Measurements from ENCODE around the gene IRF2BP1. TPM values are rescaled to one million over a fixed set of nuclear protein-coding genes. Genes with fewer than 3 reads are reported as not detected.
"Not testable (repeated sequence)": the region's sequence is repeated elsewhere in the genome, so short reads cannot be mapped to it uniquely, and the experiment has no call there.

IRF2BP1 gene
- total RNA-seq, 2 experiments from 2014 or later: 21.0 to 21.6 TPM

- ATAC-seq (ENCODE audit: poor library complexity): no peak
- H3K4me3 ChIP-seq (ENCODE audit: low read length): no peak overlapping the region
- no peaks in the 10 kb centered on the region for H3K9me3 Mint-ChIP-seq
- TF ChIP-seq CTCF (IDR thresholded peaks at IDR 0.05): no peak
- H3K9me3 ChIP-seq (ENCODE audit: control insufficient read depth in 1 of 2, insufficient read depth in 1 of 2, low read length in 2 of 2): no peaks in the 10 kb centered on the region
- peaks cover 50% of the 10 kb centered on the region for H3K36me3 Mint-ChIP-seq (ENCODE audit: low read depth)
- peaks cover 28% of the 10 kb centered on the region for H3K4me1 Mint-ChIP-seq (ENCODE audit: low read depth)
- H3K27me3 ChIP-seq (ENCODE audit: control insufficient read depth in 1 of 2, insufficient read depth in 2 of 2, low read length in 2 of 2): no peaks in the 10 kb centered on the region
- intact Hi-C loops (cut with DNase I, micrococcal nuclease): no loop called here
- H3K27me3 Mint-ChIP-seq: no peaks in the 10 kb centered on the region
- no peak overlapping the region for H3K4me3 Mint-ChIP-seq
- H3K36me3 ChIP-seq (ENCODE audit: insufficient read depth, low read length): peaks cover 19% of the 10 kb centered on the region
- no peak for DNase-seq
- peaks cover 26% of the 10 kb centered on the region for H3K4me1 ChIP-seq (ENCODE audit: insufficient read depth, low read length)
- H3K27ac Mint-ChIP-seq: no peak overlapping the region
- CTCF ChIA-PET: no interaction called here
- no peak overlapping the region for H3K27ac ChIP-seq (ENCODE audit: low read depth in 1 of 2, low read length in 2 of 2)
- POLR2A ChIA-PET: no interaction called here
These were observed 13.3 kb upstream of the IRF2BP1 start for GRCh38 chr19:45899253-45899652.

GRCh38 chr19:45897261-45897812, 11.4 kb upstream of the IRF2BP1 start:
- H3K27me3 ChIP-seq (ENCODE audit: control insufficient read depth in 1 of 2, insufficient read depth in 2 of 2, low read length in 2 of 2): no peaks in the 10 kb centered on the region
- DNase-seq (no peak), ATAC-seq (ENCODE audit: poor library complexity) (no peak)
- POLR2A ChIA-PET: no interaction called here
- H3K4me3 ChIP-seq (ENCODE audit: low read length): no peak overlapping the region
- no peak overlapping the region for H3K27ac ChIP-seq (ENCODE audit: low read depth in 1 of 2, low read length in 2 of 2)
- no peak for TF ChIP-seq CTCF (IDR thresholded peaks at IDR 0.05)
- intact Hi-C loops (cut with DNase I, micrococcal nuclease): no loop called here
- no peaks in the 10 kb centered on the region for H3K9me3 ChIP-seq (ENCODE audit: control insufficient read depth in 1 of 2, insufficient read depth in 1 of 2, low read length in 2 of 2)
- no peaks in the 10 kb centered on the region for H3K9me3 Mint-ChIP-seq
- peaks cover 45% of the 10 kb centered on the region for H3K36me3 Mint-ChIP-seq (ENCODE audit: low read depth)
- CTCF ChIA-PET: no interaction called here
- no peaks in the 10 kb centered on the region for H3K27me3 Mint-ChIP-seq
- peaks cover 17% of the 10 kb centered on the region for H3K4me1 ChIP-seq (ENCODE audit: insufficient read depth, low read length)
- no peak overlapping the region for H3K27ac Mint-ChIP-seq
- peaks cover 18% of the 10 kb centered on the region for H3K4me1 Mint-ChIP-seq (ENCODE audit: low read depth)
- peaks cover 19% of the 10 kb centered on the region for H3K36me3 ChIP-seq (ENCODE audit: insufficient read depth, low read length)
- H3K4me3 Mint-ChIP-seq: no peak overlapping the region

- H3K27me3 ChIP-seq (ENCODE audit: control insufficient read depth in 1 of 2, insufficient read depth in 2 of 2, low read length in 2 of 2); H3K9me3 ChIP-seq (ENCODE audit: control insufficient read depth in 1 of 2, insufficient read depth in 1 of 2, low read length in 2 of 2); H3K27ac Mint-ChIP-seq; H3K4me3 ChIP-seq (ENCODE audit: low read length); intact Hi-C loops (cut with DNase I, micrococcal nuclease); H3K27me3 Mint-ChIP-seq; POLR2A ChIA-PET; H3K9me3 Mint-ChIP-seq; CTCF ChIA-PET; H3K27ac ChIP-seq (ENCODE audit: low read depth in 1 of 2, low read length in 2 of 2); H3K4me1 ChIP-seq (ENCODE audit: insufficient read depth, low read length); DNase-seq; H3K4me3 Mint-ChIP-seq; ATAC-seq (ENCODE audit: poor library complexity): not testable (repeated sequence)
- Mint-ChIP-seq H3K4me1 (ENCODE audit: low read depth) (peaks cover 13% of the 10 kb centered on the region), H3K36me3 (ENCODE audit: low read depth) (peaks cover 39% of the 10 kb centered on the region)
- H3K36me3 ChIP-seq (ENCODE audit: insufficient read depth, low read length): peaks cover 19% of the 10 kb centered on the region
These were observed 10.2 kb upstream of the IRF2BP1 start for GRCh38 chr19:45895983-45896599.

- peaks cover 2% of the 10 kb centered on the region for H3K4me1 ChIP-seq (ENCODE audit: insufficient read depth, low read length)
- no peak overlapping the region for H3K27ac Mint-ChIP-seq
- H3K36me3 Mint-ChIP-seq (ENCODE audit: low read depth): peaks cover 35% of the 10 kb centered on the region
These were observed 9.6 kb upstream of the IRF2BP1 start for GRCh38 chr19:45895519-45895972.

More at GRCh38 chr19:45895519-45895972, 9.6 kb upstream of the IRF2BP1 start:
- POLR2A ChIA-PET: no interaction called here
- TF ChIP-seq CTCF (IDR thresholded peaks at IDR 0.05): no peak
- no peak for ATAC-seq (ENCODE audit: poor library complexity)
- H3K4me1 Mint-ChIP-seq (ENCODE audit: low read depth): peaks cover 7% of the 10 kb centered on the region
- CTCF ChIA-PET: no interaction called here
- no peaks in the 10 kb centered on the region for H3K27me3 ChIP-seq (ENCODE audit: control insufficient read depth in 1 of 2, insufficient read depth in 2 of 2, low read length in 2 of 2)
- DNase-seq: no peak
- H3K9me3 ChIP-seq (ENCODE audit: control insufficient read depth in 1 of 2, insufficient read depth in 1 of 2, low read length in 2 of 2): no peaks in the 10 kb centered on the region
- no peak overlapping the region for H3K27ac ChIP-seq (ENCODE audit: low read depth in 1 of 2, low read length in 2 of 2)
- H3K36me3 ChIP-seq (ENCODE audit: insufficient read depth, low read length): peaks cover 19% of the 10 kb centered on the region
- no peaks in the 10 kb centered on the region for H3K27me3 Mint-ChIP-seq
- no peak overlapping the region for H3K4me3 Mint-ChIP-seq
- H3K4me3 ChIP-seq (ENCODE audit: low read length): no peak overlapping the region
- no peaks in the 10 kb centered on the region for H3K9me3 Mint-ChIP-seq
- intact Hi-C loops (cut with DNase I, micrococcal nuclease): no loop called here

Data from CD4-positive, alpha-beta T cell (primary cell).